Peyer's patch (tissue), 4 donors: Measurements from ENCODE around the gene RGL3.

Experiments used
- CTCF ChIP-seq, 6 experiments: fragments of 450-650 bp in 4 of 6; fragments of 200-600 bp in 2 of 6; sonication (generic) in 1 of 6; IDR thresholded peaks; one replicate each; pipeline ENCODE4 v1.5.1; 2017 to 2019; ENCODE audit warnings: antibody characterized with exemption in 6 of 6, mild to moderate bottlenecking in 3 of 6, moderate library complexity in 1 of 6
- POLR2A ChIP-seq, 2 donors: fragments of 450-650 bp; IDR thresholded peaks; one replicate each; pipeline ENCODE4 v1.5.1; 2017; ENCODE audit warnings: antibody characterized with exemption in 2 of 2, mild to moderate bottlenecking in 2 of 2, moderate library complexity in 2 of 2

- TF ChIP-seq POLR2A (IDR thresholded peaks at IDR 0.05) (no peak), CTCF (IDR thresholded peaks at IDR 0.05) (no peak)
Measured at GRCh38 chr19:11452620-11453310, 33.7 kb upstream of the RGL3 start.
